NCI-H446 treated with DMSO at 0.1 percent for 48 hours (cell line): Measurements from ENCODE around the gene NAA80.
A peak's percentile ranks its signal among the peaks of the same experiment; 100 is the strongest.
"Not testable (repeated sequence)": the region's sequence is repeated elsewhere in the genome, so short reads cannot be mapped to it uniquely, and the experiment has no call there.

Source experiments
- DNase-seq: peaks from one replicate; lab custom pipeline; 2025; lab: John Stamatoyannopoulos, UW

Gene NAA80

DNA sequence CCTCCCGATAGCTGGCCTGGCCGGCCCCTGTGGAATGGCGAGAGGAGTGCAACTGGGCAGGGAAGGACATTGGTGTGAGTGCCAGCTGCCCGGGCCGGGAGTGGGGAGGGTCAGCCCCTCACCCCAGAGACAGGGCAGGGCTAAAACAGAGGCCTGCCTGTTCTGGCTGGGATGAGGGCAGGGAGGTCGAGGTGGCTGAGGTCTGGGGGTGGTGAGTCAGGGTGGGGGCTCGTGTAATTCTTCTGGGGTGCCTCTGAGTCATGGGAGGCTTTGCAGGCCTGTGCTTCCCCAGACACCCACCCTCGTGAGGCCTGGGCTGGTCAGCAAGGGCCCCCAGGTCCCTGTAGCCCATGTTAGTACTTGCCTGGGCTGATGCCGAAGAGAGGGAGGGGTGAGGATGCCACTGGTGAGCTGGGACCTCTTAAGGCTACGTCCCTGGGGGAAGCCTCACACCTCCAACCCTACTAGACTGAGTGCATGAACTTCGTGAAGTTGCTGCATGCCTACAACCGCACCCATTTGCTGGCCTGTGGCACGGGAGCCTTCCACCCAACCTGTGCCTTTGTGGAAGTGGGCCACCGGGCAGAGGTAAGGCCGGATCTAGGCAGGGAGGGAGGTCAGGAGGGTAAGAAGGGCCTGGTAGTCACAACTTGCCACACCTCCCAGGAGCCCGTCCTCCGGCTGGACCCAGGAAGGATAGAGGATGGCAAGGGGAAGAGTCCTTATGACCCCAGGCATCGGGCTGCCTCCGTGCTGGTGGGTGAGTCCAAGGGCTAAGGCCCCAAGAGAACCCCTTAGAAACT lies 28.6 kb downstream of the NAA80 start:
- no peak for DNase-seq

DNA sequence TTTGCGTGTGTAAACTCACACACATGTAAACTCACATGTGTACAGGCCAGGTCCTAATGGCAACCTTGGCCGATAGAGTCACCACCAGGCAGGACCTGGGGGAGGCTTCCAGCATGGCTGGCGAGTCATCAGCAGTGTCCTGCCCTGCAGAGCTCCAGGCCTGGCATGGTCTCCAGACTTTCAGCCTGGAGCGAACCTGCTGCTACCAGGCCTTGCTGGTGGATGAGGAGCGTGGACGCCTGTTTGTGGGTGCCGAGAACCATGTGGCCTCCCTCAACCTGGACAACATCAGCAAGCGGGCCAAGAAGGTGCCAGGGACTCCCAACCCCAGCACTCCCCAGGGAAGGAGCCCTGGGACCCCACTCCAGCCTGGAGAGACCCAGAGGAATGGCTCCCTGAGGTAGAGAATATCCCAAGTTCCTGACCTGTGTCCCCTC lies 29.2 kb downstream of the NAA80 start:
- DNase-seq = no peak

DNA sequence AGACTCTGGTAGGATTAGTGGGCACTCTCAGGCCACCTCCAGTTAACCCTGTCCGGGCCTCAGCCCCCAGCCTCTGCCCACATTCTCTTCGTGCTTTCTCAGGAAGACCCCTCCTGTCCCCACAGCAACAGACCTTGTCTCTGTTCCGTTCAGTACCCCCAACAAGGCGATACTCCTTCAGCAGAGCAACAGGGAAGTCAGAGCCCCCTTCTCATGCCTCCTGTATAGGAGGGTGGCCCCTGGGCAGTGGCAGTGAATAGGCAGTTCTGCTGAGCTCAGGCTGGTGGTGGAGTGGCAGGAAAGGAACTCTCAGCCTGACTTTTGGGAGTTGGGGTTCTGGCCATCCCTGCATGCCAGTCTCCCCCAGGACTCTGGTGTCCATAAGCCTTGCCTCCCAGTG lies 29.7 kb downstream of the NAA80 start:
- no peak for DNase-seq

- no peak for DNase-seq
These were observed 30.3 kb downstream of the NAA80 start, which contains the start of gene SEMA3B for GRCh38 chr3:50268703-50269451. TSS of gene SEMA3B (plus strand) at chr3:50269147. CDS start at chr3:50269241, 94 bp downstream.

DNA sequence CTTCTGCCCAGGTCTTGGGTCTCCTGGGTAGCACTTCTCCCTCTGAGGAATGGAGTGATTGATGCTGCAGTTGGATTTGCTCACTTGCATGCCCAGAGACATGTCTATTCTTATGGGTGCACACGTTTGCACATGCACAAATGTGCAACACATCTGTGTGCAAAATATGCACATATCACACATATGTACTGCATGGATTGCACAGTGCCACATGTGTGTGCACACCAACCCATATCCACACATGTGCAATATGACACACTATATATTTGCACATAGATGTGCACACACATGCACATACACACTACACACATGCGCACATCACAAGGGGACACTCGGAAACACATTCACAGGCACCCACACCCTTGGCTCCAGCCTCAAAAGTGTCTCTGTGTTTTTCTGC lies 30.9 kb downstream of the NAA80 start:
- DNase-seq = no peak

DNA sequence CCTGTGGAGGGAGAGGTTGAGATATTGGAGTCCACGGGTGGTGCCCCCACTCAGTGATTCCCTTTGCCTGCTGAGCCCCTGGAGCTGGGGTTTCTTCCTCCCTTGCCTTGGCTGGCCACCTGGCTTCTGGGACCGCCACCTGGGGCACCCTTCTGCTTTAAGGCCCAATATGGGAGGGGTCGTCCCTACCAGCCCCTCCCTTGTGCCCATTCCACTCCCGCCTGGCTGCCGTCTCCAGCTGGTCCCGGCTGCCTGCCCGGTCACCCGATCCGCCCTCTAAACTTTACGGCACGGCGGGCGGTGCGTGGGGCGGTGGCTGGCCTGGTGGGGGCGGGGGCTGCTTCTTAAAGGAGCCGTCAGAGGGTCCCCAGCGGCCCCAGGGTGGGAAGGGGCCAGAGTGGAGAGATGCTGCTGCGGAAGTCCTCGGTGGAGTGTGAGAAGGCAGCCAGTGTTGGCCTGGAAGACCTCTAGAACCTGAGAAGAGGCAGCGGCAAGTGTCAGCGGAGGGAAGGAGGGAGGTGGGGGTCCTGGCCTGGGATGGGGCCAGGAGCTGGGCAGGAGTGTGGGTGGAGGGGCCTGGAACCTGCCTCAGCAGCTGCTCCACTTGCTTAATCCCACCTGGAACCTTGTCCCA lies 31.8 kb downstream of the NAA80 start:
- DNase-seq = no peak

GRCh38 chr3:50266836-50267235 lies 32.4 kb downstream of the NAA80 start:
- no peak for DNase-seq

- DNase-seq = no peak
These were observed 33.2 kb downstream of the NAA80 start for GRCh38 chr3:50266017-50266416.

- DNase-seq = no peak
These were observed 33.6 kb downstream of the NAA80 start for GRCh38 chr3:50265571-50265970.

DNA sequence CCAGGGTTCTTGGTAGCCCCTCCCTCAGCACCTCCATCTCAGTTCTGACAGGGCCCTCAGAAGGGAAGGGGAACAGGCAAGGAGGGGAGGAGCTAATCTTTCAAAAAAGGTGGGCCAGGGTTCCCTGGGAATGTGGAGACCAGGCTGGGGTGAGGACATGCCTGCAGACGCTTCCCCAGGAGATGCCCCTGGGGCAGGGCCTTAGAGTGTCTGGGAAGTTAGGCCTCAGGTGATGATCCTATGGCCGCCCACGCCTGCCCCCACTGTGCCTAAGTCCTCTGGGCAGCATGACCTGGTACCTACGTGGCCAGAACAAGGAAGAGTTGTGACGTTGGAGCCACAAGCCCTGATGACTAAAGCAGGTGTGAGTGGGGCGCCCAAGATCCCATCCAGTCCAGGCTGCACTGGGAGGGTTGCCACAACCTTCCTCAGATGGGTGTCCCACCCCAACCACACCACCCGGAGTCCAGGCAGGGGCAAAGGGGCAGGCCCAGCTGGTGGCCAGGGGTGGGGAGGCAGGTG lies 34.2 kb downstream of the NAA80 start:
- DNase-seq = no peak

- no peak for DNase-seq
These were observed 34.7 kb downstream of the NAA80 start for GRCh38 chr3:50264383-50264963.

GRCh38 chr3:50263478-50264382 lies 35.5 kb downstream of the NAA80 start:
- DNase-seq = no peak

- no peak for DNase-seq
These were observed 36.4 kb downstream of the NAA80 start for GRCh38 chr3:50262778-50263177.

GRCh38 chr3:50262200-50262599 lies 37.0 kb downstream of the NAA80 start:
- not testable (repeated sequence) for DNase-seq

DNA sequence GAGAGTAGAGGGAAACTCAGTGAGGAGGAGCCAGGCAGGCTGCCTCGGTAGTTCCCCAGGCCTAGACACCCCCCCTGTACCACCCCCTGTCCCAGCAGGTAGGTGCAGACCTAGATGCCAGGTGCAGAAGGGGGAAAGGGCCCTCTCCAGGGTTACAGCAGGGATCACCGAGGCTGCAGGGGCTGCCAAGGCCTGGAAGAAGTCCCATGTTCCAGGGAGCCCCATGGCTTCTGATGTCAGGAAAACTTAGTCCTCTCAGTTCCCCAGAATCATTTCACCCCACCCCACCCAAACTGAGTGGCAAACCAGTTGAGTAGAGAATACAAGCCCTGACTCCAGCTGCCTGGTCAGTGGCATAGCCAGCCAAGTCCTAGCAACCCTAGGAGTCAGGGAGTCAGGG lies 37.7 kb downstream of the NAA80 start:
- DNase-seq = no peak

DNA sequence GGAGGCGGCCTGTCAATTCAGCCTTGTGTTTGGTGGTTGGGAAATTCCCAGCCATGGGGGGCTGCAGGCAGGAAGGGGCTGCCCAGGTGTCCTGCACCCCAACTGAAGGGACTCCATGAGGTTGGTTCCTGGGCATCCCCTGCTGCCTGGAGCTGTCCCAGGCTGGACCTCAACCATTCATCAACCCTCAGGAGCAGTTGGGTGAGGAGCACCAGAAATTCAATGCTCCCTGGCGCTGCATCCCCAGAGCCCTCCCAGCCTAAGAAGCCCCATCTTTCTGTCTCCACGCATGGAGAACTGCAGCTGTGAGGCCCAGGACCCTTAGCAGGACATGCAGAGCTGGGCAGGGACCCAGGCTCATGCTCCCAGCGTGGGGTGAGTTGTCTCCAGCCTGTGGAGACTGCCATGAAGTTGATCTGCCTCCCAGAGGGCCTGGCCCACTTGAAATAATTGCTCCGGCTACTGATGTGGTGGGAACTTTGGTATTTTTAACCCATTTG lies 38.2 kb downstream of the NAA80 start:
- DNase-seq = no peak

GRCh38 chr3:50260027-50260941 lies 38.9 kb downstream of the NAA80 start:
- peak; percentile 63 for DNase-seq

GRCh38 chr3:50259432-50260026 lies 39.7 kb downstream of the NAA80 start:
- DNase-seq = no peak

GRCh38 chr3:50258979-50259378 lies 40.2 kb downstream of the NAA80 start:
- no peak for DNase-seq
